ENCODE data around the gene TBX4. TPM values are rescaled to one million over a fixed set of nuclear protein-coding genes. Genes with fewer than 3 reads are reported as not detected.

TBX4 gene
- total and polyA plus RNA-seq, 2 donors from 2014 or later, result not detected

GRCh38 chr17:61409301-61410112, 42.7 kb upstream of the TBX4 start:
- Histone ChIP-seq H3K27ac (ENCODE audit: low read depth in 2 of 2, low read length in 2 of 2) (peak overlapping the region; percentile 93 to 94), H3K27me3 (ENCODE audit: control insufficient read depth, insufficient read depth, low read length) (peaks cover 10% of the 10 kb centered on the region), H3K36me3 (ENCODE audit: control insufficient read depth in 2 of 3, insufficient read depth in 3 of 3, low read length in 3 of 3) (peaks cover 0 to 10% (median 4%) of the 10 kb centered on the region in 3 donors), H3K9me3 (ENCODE audit: control insufficient read depth in 2 of 3, insufficient read depth in 1 of 3, low read length in 3 of 3) (no peaks in the 10 kb centered on the region), H3K4me3 (ENCODE audit: low read length in 3 of 3) (peak overlapping the region in 2 of 3 donors; percentile 23 to 53), H3K9ac (ENCODE audit: low read length in 3 of 3) (peak overlapping the region in 1 of 3 donors; percentile 52), H3K4me1 (ENCODE audit: control insufficient read depth in 2 of 3, insufficient read depth in 2 of 3, low read depth in 1 of 3, low read length in 3 of 3) (peaks cover 0 to 23% (median 8%) of the 10 kb centered on the region in 3 donors)
- intact Hi-C loops (cut with DNase I), result loop anchor here (10.0 kb wide), 1 partner anchor 435 kb away; no protein-coding TSS in a partner anchor
- TF ChIP-seq CTCF (IDR thresholded peaks at IDR 0.05; ENCODE audit: borderline replicate concordance, extremely low read depth, insufficient read depth), result peak; percentile 58
- FAIRE-seq (no peak), DNase-seq (peak; percentile 62 to 90 (median 78))

- peak; percentile 64 for TF ChIP-seq CTCF (IDR thresholded peaks at IDR 0.05; ENCODE audit: borderline replicate concordance, extremely low read depth, insufficient read depth)
- Histone ChIP-seq H3K4me3 (ENCODE audit: low read length in 3 of 3) (peak overlapping the region; percentile 20 to 51 (median 44)), H3K27me3 (ENCODE audit: control insufficient read depth, insufficient read depth, low read length) (peaks cover 10% of the 10 kb centered on the region), H3K27ac (ENCODE audit: low read depth in 2 of 2, low read length in 2 of 2) (peak overlapping the region; percentile 93 to 94), H3K4me1 (ENCODE audit: control insufficient read depth in 2 of 3, insufficient read depth in 2 of 3, low read depth in 1 of 3, low read length in 3 of 3) (peaks cover 0 to 23% (median 8%) of the 10 kb centered on the region in 3 donors), H3K36me3 (ENCODE audit: control insufficient read depth in 2 of 3, insufficient read depth in 3 of 3, low read length in 3 of 3) (peaks cover 0 to 10% (median 4%) of the 10 kb centered on the region in 3 donors), H3K9me3 (ENCODE audit: control insufficient read depth in 2 of 3, insufficient read depth in 1 of 3, low read length in 3 of 3) (no peaks in the 10 kb centered on the region), H3K9ac (ENCODE audit: low read length in 3 of 3) (peak overlapping the region; percentile 30 to 55 (median 52))
- intact Hi-C loops (cut with DNase I), result loop anchor here (10.0 kb wide), 1 partner anchor 434 kb away; no protein-coding TSS in a partner anchor
- peak; percentile 88 to 94 (median 92) for DNase-seq
- no peak for FAIRE-seq
These were observed 41.8 kb upstream of the TBX4 start for GRCh38 chr17:61410141-61411010.

GRCh38 chr17:61411011-61411260, 41.3 kb upstream of the TBX4 start:
- DNase-seq, result no peak
- intact Hi-C loops (cut with DNase I), result loop anchor here (10.0 kb wide), 1 partner anchor 434 kb away; no protein-coding TSS in a partner anchor

More at GRCh38 chr17:61411011-61411260, 41.3 kb upstream of the TBX4 start:
- Histone ChIP-seq H3K9ac (ENCODE audit: low read length in 3 of 3) (peak overlapping the region in 1 of 3 donors; percentile 52), H3K4me1 (ENCODE audit: control insufficient read depth in 2 of 3, insufficient read depth in 2 of 3, low read depth in 1 of 3, low read length in 3 of 3) (peaks cover 0 to 21% (median 8%) of the 10 kb centered on the region in 3 donors), H3K27ac (ENCODE audit: low read depth in 2 of 2, low read length in 2 of 2) (peak overlapping the region; percentile 93 to 94), H3K9me3 (ENCODE audit: control insufficient read depth in 2 of 3, insufficient read depth in 1 of 3, low read length in 3 of 3) (no peaks in the 10 kb centered on the region), H3K4me3 (ENCODE audit: low read length in 3 of 3) (peak overlapping the region in 2 of 3 donors; percentile 57 to 60), H3K36me3 (ENCODE audit: control insufficient read depth in 2 of 3, insufficient read depth in 3 of 3, low read length in 3 of 3) (peaks cover 0 to 10% (median 3%) of the 10 kb centered on the region in 3 donors), H3K27me3 (ENCODE audit: control insufficient read depth, insufficient read depth, low read length) (peaks cover 10% of the 10 kb centered on the region)
- no peak for TF ChIP-seq CTCF (IDR thresholded peaks at IDR 0.05; ENCODE audit: borderline replicate concordance, extremely low read depth, insufficient read depth)
- FAIRE-seq, result no peak
